SK-N-SH (cell line): ENCODE measurements around the gene NFIA. TPM values are rescaled to one million over a fixed set of nuclear protein-coding genes. Genes with fewer than 3 reads are reported as not detected.

Source experiments
- CTCF ChIA-PET: fragments of 300-600, 350-600 bp; formaldehyde crosslinking; extraction: SDS; loops from one replicate; lab custom pipeline; 2021; lab: Yijun Ruan, JAX
- POLR2A ChIA-PET: fragments of 350-600 bp; sonication (Branson Sonifier 250); formaldehyde crosslinking; extraction: SDS; loops from one replicate; lab custom pipeline; 2020; ENCODE audit warnings: antibody characterized with exemption, inconsistent platforms; lab: Yijun Ruan, JAX
- DNase-seq: peaks from one replicate; pipeline ENCODE4 v3.0.0; 2012
- H2AFZ ChIP-seq: fragments of 200-600 bp; sonication (generic); 2 replicates; pipeline ENCODE4 v1.8.1; 2016; ENCODE audit warnings: antibody characterized with exemption, mild to moderate bottlenecking, low read depth
- H3F3A ChIP-seq: fragments of 200-600 bp; sonication (generic); replicated peaks from 2 replicates; pipeline ENCODE3; 2016; ENCODE audit warnings: antibody characterized with exemption, mild to moderate bottlenecking; ENCODE audit not compliant: insufficient read depth
- H3K27ac ChIP-seq, 2 experiments: fragments of 200-500 bp in 1 of 2; fragments of 200-600 bp in 1 of 2; sonication (Bioruptor generic) in 1 of 2; sonication (generic), shearing (Covaris generic) in 1 of 2; 2 replicates each; pipeline versions ENCODE4 v1.5.1 to v1.6.1; 2014 to 2016; ENCODE audit warnings: low read depth in 2 of 2, inconsistent platforms in 1 of 2, low read length in 1 of 2, mild to moderate bottlenecking in 1 of 2, mixed read lengths in 1 of 2
- H3K27me3 ChIP-seq: fragments of 200-600 bp; sonication (generic), shearing (Covaris generic); 2 replicates; pipeline ENCODE4 v1.6.1; 2016; ENCODE audit warnings: mixed run types; ENCODE audit not compliant: insufficient read depth
- H3K36me3 ChIP-seq, 2 experiments: fragments of 200-500 bp in 1 of 2; fragments of 200-600 bp in 1 of 2; sonication (Bioruptor generic) in 1 of 2; sonication (generic) in 1 of 2; replicated peaks in 1 of 2; 2 replicates each; pipeline versions ENCODE3 to v1.5.1; 2014 to 2016; ENCODE audit warnings: low read length in 1 of 2, mild to moderate bottlenecking in 1 of 2; ENCODE audit not compliant: insufficient read depth in 2 of 2, control insufficient read depth in 1 of 2
- H3K4me1 ChIP-seq, 2 experiments: fragments of 200-500 bp in 1 of 2; fragments of 200-600 bp in 1 of 2; sonication (Bioruptor generic) in 1 of 2; sonication (generic), shearing (Covaris generic) in 1 of 2; 2 replicates each; pipeline versions ENCODE4 v1.5.1 to v1.6.1; 2014 to 2016; ENCODE audit warnings: low read depth in 1 of 2, low read length in 1 of 2, mixed run types in 1 of 2; ENCODE audit not compliant: insufficient read depth in 2 of 2, control insufficient read depth in 1 of 2
- H3K4me2 ChIP-seq: fragments of 200-600 bp; sonication (generic), shearing (Covaris generic); 2 replicates; pipeline ENCODE4 v1.6.1; 2017; ENCODE audit warnings: mixed run types
- H3K4me3 ChIP-seq, 2 experiments: fragments of 200-500 bp in 1 of 2; fragments of 200-600 bp in 1 of 2; sonication (Bioruptor generic) in 1 of 2; sonication (generic), shearing (Covaris generic) in 1 of 2; 2 replicates each; pipeline versions ENCODE4 v1.5.1 to v1.8.1; 2014 to 2016; ENCODE audit warnings: low read depth in 2 of 2, inconsistent platforms in 1 of 2, low read length in 1 of 2, mild to moderate bottlenecking in 1 of 2, mixed read lengths in 1 of 2, moderate library complexity in 1 of 2
- H3K79me2 ChIP-seq: fragments of 200-600 bp; sonication (generic); 2 replicates; pipeline ENCODE4 v1.8.1; 2017; ENCODE audit warnings: mild to moderate bottlenecking; ENCODE audit not compliant: insufficient read depth
- H3K9ac ChIP-seq: fragments of 200-600 bp; sonication (generic); 2 replicates; pipeline ENCODE4 v1.6.1; 2017; ENCODE audit warnings: mixed run types
- H3K9me2 ChIP-seq: fragments of 200-600 bp; sonication (generic); 2 replicates; pipeline ENCODE4 v1.6.1; 2017; ENCODE audit warnings: mixed run types
- H3K9me3 ChIP-seq: fragments of 200-600 bp; sonication (generic); 2 replicates; pipeline ENCODE4 v1.6.1; 2017; ENCODE audit warnings: mixed run types, mild to moderate bottlenecking, moderate library complexity
- H4K20me1 ChIP-seq: fragments of 200-600 bp; sonication (generic); 2 replicates; pipeline ENCODE4 v1.6.1; 2017; ENCODE audit warnings: mild to moderate bottlenecking, mixed run types; ENCODE audit not compliant: insufficient read depth
- CHD2 ChIP-seq: fragments of 150-350 bp; IDR thresholded peaks from 2 replicates; pipeline ENCODE4 v1.6.1; 2018; ENCODE audit warnings: low read length; ENCODE audit not compliant: partially characterized antibody
- ELF1 ChIP-seq: IDR thresholded peaks from 2 replicates; pipeline ENCODE4 v1.4.0; 2012
- EP300 ChIP-seq, 2 experiments: IDR thresholded peaks; 2 replicates each; pipeline versions ENCODE4 v1.4.0 to v1.6.1; 2012; ENCODE audit warnings: borderline replicate concordance in 1 of 2, low read depth in 1 of 2, low read length in 1 of 2
- EZH2phosphoT487 ChIP-seq: fragments of 200-600 bp; sonication (generic); IDR thresholded peaks from 2 replicates; pipeline ENCODE4 v1.6.1; 2017; ENCODE audit warnings: low read depth, mixed run types, mild to moderate bottlenecking, antibody characterized with exemption, moderate library complexity, borderline replicate concordance
- FOXJ3 ChIP-seq: sonication (generic); formaldehyde crosslinking; IDR thresholded peaks from 2 replicates; pipeline ENCODE4 v1.5.1; 2020; ENCODE audit warnings: mild to moderate bottlenecking, missing genetic modification reagents
- GATA2 ChIP-seq: sonication (generic); formaldehyde crosslinking; IDR thresholded peaks from 2 replicates; pipeline ENCODE4 v1.5.0; 2020; ENCODE audit warnings: mild to moderate bottlenecking, missing genetic modification reagents
- JUND ChIP-seq: IDR thresholded peaks from 2 replicates; pipeline ENCODE4 v1.4.0; 2012
- MXI1 ChIP-seq: IDR thresholded peaks from 2 replicates; pipeline ENCODE4 v1.6.1; 2012; ENCODE audit warnings: mild to moderate bottlenecking, low read depth, low read length, improper control_type of control experiment
- NFIC ChIP-seq: IDR thresholded peaks from 2 replicates; pipeline ENCODE4 v1.4.0; 2012; ENCODE audit warnings: borderline replicate concordance
- NRF1 ChIP-seq: IDR thresholded peaks from 2 replicates; pipeline ENCODE4 v1.6.1; 2012; ENCODE audit warnings: low read depth, mild to moderate bottlenecking, low read length
- POLR2AphosphoS5 ChIP-seq: IDR thresholded peaks from 2 replicates; pipeline ENCODE4 v1.6.1; 2012; ENCODE audit warnings: low read depth, low read length
- RAD21 ChIP-seq: IDR thresholded peaks from 2 replicates; pipeline ENCODE4 v1.6.1; 2012; ENCODE audit warnings: mild to moderate bottlenecking, low read length
- RCOR1 ChIP-seq: fragments of 150-350 bp; IDR thresholded peaks from 2 replicates; pipeline ENCODE4 v1.6.1; 2017; ENCODE audit warnings: antibody characterized with exemption, low read length
- RXRA ChIP-seq: IDR thresholded peaks from 2 replicates; pipeline ENCODE4 v1.4.0; 2012; ENCODE audit warnings: low read depth, mild to moderate bottlenecking, borderline replicate concordance
- TAF1 ChIP-seq: IDR thresholded peaks from 2 replicates; pipeline ENCODE4 v1.6.1; 2012; ENCODE audit warnings: low read depth, mild to moderate bottlenecking, low read length, moderate library complexity, borderline replicate concordance
- TCF12 ChIP-seq: IDR thresholded peaks from 2 replicates; pipeline ENCODE4 v1.4.0; 2012
- WGBS: methylation state at CpG from one replicate; pipeline ENCODE4 v1.1.6; 2017; ENCODE audit warnings: low lambda C conversion rate; 5-methylcytosine and 5-hydroxymethylcytosine counted together
- polyA plus RNA-seq, 3 experiments: library from polyadenylated mRNA; depleted of rRNA; stranded (reverse); fragments of >200 nt; gene quantifications; 2 replicates each; pipeline ENCODE4 v1.2.3, GENCODE V29; 2012
- TF ChIP-seq, protein P1 (sequence below): IDR thresholded peaks from 2 replicates; pipeline ENCODE4; 2012
- TF ChIP-seq, protein P2 (sequence below): fragments of 150-350 bp; IDR thresholded peaks from 2 replicates; pipeline ENCODE4 v1.6.1; 2016; ENCODE audit warnings: mild to moderate bottlenecking, low read depth, low read length
- TF ChIP-seq, protein P3 (sequence below): IDR thresholded peaks from 2 replicates; pipeline ENCODE4 v1.4.0; 2012; ENCODE audit warnings: low read depth, borderline replicate concordance
- TF ChIP-seq, protein P4 (sequence below): fragments of 150-350 bp; IDR thresholded peaks from 2 replicates; pipeline ENCODE4 v1.6.1; 2017; ENCODE audit warnings: antibody characterized with exemption, low read length, low read depth, borderline replicate concordance
- TF ChIP-seq, protein P5 (sequence below): fragments of 200-600 bp; sonication (generic); IDR thresholded peaks from 2 replicates; pipeline ENCODE4 v1.6.1; 2017; ENCODE audit warnings: antibody characterized with exemption, mild to moderate bottlenecking, moderate library complexity

Gene NFIA
- polyA plus RNA-seq, 1 of the 3 experiments (the other 2 are of a cell fraction): 3.3 TPM

DNA sequence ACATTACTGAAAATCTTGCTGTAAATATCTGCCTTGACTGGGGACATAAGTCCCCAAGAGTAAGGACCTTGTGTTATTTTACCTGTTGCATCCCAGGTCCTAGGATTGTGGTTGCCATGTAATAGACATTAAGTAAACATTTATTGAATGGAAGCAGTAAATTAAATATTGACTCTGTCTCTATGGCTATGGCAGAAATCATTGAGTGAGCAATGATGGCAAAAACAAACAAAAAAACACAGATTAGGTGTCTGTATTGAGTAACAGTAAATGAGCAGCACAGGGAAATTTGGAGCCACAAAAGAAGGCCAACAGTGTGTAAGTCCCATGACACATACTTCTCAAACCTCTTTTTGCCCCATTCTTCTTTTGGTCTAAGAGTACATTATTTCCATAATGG lies 240.4 kb downstream of the NFIA start:
- H3K4me3 ChIP-seq: no peak overlapping the region
- no peaks in the 10 kb centered on the region for H3F3A ChIP-seq
- no peak overlapping the region for H2AFZ ChIP-seq
- H4K20me1 ChIP-seq: no peaks in the 10 kb centered on the region
- POLR2A ChIA-PET: no interaction called here
- no peak for DNase-seq
- no peaks in the 10 kb centered on the region for H3K36me3 ChIP-seq
- CTCF ChIA-PET: no interaction called here
- no peak overlapping the region for H3K4me2 ChIP-seq
- TF ChIP-seq RXRA: no peak
- no peak for TF ChIP-seq EP300 (IDR thresholded peaks at IDR 0.05; ENCODE audit: borderline replicate concordance in 1 of 2, low read depth in 1 of 2, low read length in 1 of 2)
- TF ChIP-seq JUND: no peak
- no peak for TF ChIP-seq ELF1
- TF ChIP-seq, protein P1, sequence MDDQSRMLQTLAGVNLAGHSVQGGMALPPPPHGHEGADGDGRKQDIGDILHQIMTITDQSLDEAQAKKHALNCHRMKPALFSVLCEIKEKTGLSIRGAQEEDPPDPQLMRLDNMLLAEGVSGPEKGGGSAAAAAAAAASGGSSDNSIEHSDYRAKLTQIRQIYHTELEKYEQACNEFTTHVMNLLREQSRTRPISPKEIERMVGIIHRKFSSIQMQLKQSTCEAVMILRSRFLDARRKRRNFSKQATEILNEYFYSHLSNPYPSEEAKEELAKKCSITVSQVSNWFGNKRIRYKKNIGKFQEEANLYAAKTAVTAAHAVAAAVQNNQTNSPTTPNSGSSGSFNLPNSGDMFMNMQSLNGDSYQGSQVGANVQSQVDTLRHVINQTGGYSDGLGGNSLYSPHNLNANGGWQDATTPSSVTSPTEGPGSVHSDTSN: no peak
- no peak for TF ChIP-seq NFIC
- H3K4me1 ChIP-seq: peaks cover 14 to 34% of the 10 kb centered on the region in 2 experiments; a peak in 3 of 4 replicates
- H3K9me3 ChIP-seq: no peaks in the 10 kb centered on the region; the same call in 1 of the 2 replicates
- H3K79me2 ChIP-seq: no peaks in the 10 kb centered on the region
- H3K9ac ChIP-seq: no peak overlapping the region
- H3K27ac ChIP-seq: no peak overlapping the region
- H3K9me2 ChIP-seq: no peaks in the 10 kb centered on the region
- no peaks in the 10 kb centered on the region for H3K27me3 ChIP-seq

DNA sequence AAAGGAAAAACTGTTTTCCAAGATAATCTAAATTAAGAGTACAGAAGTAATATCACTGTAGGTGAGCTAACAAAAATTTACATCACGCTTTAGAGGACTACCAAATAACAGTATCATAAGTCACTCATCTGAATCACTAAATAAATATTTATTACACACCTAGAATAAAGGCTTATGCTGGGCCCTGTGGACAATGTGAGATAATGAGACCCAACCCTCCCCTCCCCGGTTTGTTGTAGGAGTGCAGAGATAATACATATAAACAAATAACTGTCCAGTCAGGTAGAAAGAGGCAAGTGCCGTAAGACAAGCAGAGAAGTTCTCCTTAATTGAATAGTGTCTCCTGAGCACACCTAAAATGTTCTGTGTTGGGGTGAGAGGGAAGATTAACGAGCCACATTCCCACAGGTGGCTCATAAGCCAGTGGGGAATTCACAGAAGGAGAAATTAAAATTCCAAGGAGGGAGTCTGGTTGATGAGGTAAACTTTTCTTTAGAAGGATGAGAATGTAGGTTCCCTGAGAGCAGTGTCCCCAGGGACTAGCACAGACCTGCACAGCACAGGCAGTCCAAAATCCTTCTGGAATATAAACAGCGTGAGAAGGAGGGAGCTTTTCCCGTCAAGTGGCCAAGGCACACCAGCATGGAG lies 241.4 kb downstream of the NFIA start:
- Histone ChIP-seq H3K4me3 (no peak overlapping the region), H2AFZ (no peak overlapping the region), H4K20me1 (no peaks in the 10 kb centered on the region), H3K27me3 (no peaks in the 10 kb centered on the region), H3K79me2 (no peaks in the 10 kb centered on the region), H3K27ac (no peak overlapping the region; a peak in 1 of 4 replicates), H3K4me2 (no peak overlapping the region), H3F3A (no peaks in the 10 kb centered on the region), H3K9me2 (no peaks in the 10 kb centered on the region), H3K4me1 (peaks cover 3 to 30% of the 10 kb centered on the region in 2 experiments; a peak in 3 of 4 replicates), H3K9me3 (no peaks in the 10 kb centered on the region), H3K9ac (no peak overlapping the region), H3K36me3 (no peaks in the 10 kb centered on the region)
- ChIA-PET POLR2A (no interaction called here), CTCF (no interaction called here)
- no peak for DNase-seq
- TF ChIP-seq ELF1: no peak
- TF ChIP-seq, protein P2, sequence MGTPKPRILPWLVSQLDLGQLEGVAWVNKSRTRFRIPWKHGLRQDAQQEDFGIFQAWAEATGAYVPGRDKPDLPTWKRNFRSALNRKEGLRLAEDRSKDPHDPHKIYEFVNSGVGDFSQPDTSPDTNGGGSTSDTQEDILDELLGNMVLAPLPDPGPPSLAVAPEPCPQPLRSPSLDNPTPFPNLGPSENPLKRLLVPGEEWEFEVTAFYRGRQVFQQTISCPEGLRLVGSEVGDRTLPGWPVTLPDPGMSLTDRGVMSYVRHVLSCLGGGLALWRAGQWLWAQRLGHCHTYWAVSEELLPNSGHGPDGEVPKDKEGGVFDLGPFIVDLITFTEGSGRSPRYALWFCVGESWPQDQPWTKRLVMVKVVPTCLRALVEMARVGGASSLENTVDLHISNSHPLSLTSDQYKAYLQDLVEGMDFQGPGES: no peak
- no peak for TF ChIP-seq FOXJ3
- no peak for TF ChIP-seq RCOR1
- TF ChIP-seq, protein P3, sequence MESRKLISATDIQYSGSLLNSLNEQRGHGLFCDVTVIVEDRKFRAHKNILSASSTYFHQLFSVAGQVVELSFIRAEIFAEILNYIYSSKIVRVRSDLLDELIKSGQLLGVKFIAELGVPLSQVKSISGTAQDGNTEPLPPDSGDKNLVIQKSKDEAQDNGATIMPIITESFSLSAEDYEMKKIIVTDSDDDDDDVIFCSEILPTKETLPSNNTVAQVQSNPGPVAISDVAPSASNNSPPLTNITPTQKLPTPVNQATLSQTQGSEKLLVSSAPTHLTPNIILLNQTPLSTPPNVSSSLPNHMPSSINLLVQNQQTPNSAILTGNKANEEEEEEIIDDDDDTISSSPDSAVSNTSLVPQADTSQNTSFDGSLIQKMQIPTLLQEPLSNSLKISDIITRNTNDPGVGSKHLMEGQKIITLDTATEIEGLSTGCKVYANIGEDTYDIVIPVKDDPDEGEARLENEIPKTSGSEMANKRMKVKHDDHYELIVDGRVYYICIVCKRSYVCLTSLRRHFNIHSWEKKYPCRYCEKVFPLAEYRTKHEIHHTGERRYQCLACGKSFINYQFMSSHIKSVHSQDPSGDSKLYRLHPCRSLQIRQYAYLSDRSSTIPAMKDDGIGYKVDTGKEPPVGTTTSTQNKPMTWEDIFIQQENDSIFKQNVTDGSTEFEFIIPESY: no peak
- TF ChIP-seq POLR2AphosphoS5: no peak
- TF ChIP-seq, protein P4, sequence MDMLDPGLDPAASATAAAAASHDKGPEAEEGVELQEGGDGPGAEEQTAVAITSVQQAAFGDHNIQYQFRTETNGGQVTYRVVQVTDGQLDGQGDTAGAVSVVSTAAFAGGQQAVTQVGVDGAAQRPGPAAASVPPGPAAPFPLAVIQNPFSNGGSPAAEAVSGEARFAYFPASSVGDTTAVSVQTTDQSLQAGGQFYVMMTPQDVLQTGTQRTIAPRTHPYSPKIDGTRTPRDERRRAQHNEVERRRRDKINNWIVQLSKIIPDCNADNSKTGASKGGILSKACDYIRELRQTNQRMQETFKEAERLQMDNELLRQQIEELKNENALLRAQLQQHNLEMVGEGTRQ: no peak
- TF ChIP-seq EP300 (IDR thresholded peaks at IDR 0.05; ENCODE audit: borderline replicate concordance in 1 of 2, low read depth in 1 of 2, low read length in 1 of 2): no peak
- TF ChIP-seq NRF1: no peak
- TF ChIP-seq TAF1: no peak
- TF ChIP-seq, protein P5, sequence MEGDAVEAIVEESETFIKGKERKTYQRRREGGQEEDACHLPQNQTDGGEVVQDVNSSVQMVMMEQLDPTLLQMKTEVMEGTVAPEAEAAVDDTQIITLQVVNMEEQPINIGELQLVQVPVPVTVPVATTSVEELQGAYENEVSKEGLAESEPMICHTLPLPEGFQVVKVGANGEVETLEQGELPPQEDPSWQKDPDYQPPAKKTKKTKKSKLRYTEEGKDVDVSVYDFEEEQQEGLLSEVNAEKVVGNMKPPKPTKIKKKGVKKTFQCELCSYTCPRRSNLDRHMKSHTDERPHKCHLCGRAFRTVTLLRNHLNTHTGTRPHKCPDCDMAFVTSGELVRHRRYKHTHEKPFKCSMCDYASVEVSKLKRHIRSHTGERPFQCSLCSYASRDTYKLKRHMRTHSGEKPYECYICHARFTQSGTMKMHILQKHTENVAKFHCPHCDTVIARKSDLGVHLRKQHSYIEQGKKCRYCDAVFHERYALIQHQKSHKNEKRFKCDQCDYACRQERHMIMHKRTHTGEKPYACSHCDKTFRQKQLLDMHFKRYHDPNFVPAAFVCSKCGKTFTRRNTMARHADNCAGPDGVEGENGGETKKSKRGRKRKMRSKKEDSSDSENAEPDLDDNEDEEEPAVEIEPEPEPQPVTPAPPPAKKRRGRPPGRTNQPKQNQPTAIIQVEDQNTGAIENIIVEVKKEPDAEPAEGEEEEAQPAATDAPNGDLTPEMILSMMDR: no peak
- TF ChIP-seq MXI1: no peak
- TF ChIP-seq RAD21: no peak
- TF ChIP-seq EZH2phosphoT487: no peak
- TF ChIP-seq TCF12: no peak
- TF ChIP-seq JUND: no peak
- no peak for TF ChIP-seq GATA2 (CRISPR knock-in tag)
- TF ChIP-seq CHD2: no peak
- TF ChIP-seq RXRA: no peak
- WGBS: 90% methylated on average over 6 of the region's 6 CpGs
